Heart left ventricle (tissue), 13 donors: ENCODE measurements around the gene PLEKHO1.

Source experiments
- CTCF ChIP-seq, 12 donors: fragments of 200-600 bp; sonication (generic) in 4 of 12; IDR thresholded peaks; one replicate each; pipeline versions ENCODE4 v1.5.0 to v1.8.0; 2018 to 2022; ENCODE audit warnings: antibody characterized with exemption in 12 of 12, mild to moderate bottlenecking in 5 of 12
- POLR2A ChIP-seq, 2 donors: fragments of 450-650 bp; IDR thresholded peaks; one replicate each; pipeline ENCODE4 v1.6.1; 2017; ENCODE audit warnings: antibody characterized with exemption in 2 of 2, mild to moderate bottlenecking in 2 of 2, moderate library complexity in 2 of 2
- donor health status: ischemic (EF 13 %, LVEDD 7.1; RV severe dilation, severe dysfunction).
- donor health status: DM: no; HTN: yes; CAD: no.
- donor health status: DM: no; HTN: no; CAD: no.
- donor health status: ischemic (EF 25% LVEDD 6.9; RV normal size, moderate dysfunction).
- donor health status: ischemic (EF 25% LVEDD 5.7; RV mildly dilated, moderate dysfunction).
- donor health status: ischemic (EF 35%, LVEDD 5.7; RV mildly dilated, moderate dysfunction).
- donor health status: nonischemic (EF 11% LVEDD 7.7; RV severe dilation, severe dysfunction).
- donor health status: DM: yes; HTN: yes; CAD: no.
- donor health status: PGD.
- donor health status: ischemic (EF 29% LVEDD 5.4; RV normal size, mild dysfunction).
- donor health status: nonischemic (EF 23%, LVEDD 6.1; RV moderate dilation, normal function).

DNA sequence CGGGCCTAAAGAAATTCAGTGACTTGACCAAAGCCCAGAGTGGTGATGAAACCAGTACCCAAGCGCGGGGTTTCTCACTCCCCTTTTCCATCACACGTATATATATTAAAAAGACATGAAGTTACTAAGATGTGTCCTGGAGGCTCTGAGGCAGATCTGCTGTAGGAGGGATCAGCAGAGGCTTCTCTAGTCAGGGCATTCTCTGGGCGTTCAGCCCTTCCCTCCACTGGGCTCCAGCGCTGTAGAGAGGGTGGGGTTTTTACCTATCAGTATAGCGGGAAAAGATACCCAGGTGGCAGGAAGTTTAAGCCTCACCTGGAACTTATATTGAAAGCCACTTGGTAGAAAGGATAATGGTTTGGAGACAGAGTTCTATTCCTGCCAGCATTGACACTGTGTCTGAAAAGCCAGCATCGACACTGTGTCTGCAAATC is 862 bp upstream of the PLEKHO1 start:
- TF ChIP-seq CTCF (IDR thresholded peaks at IDR 0.05) (no peak), POLR2A (IDR thresholded peaks at IDR 0.05) (no peak)
